Measurements from ENCODE around the gene TRIM54. TPM values are rescaled to one million over a fixed set of nuclear protein-coding genes. Genes with fewer than 3 reads are reported as not detected.

The TRIM54 gene
- total RNA-seq, 1 donor from 2014 or later: not detected

DNA sequence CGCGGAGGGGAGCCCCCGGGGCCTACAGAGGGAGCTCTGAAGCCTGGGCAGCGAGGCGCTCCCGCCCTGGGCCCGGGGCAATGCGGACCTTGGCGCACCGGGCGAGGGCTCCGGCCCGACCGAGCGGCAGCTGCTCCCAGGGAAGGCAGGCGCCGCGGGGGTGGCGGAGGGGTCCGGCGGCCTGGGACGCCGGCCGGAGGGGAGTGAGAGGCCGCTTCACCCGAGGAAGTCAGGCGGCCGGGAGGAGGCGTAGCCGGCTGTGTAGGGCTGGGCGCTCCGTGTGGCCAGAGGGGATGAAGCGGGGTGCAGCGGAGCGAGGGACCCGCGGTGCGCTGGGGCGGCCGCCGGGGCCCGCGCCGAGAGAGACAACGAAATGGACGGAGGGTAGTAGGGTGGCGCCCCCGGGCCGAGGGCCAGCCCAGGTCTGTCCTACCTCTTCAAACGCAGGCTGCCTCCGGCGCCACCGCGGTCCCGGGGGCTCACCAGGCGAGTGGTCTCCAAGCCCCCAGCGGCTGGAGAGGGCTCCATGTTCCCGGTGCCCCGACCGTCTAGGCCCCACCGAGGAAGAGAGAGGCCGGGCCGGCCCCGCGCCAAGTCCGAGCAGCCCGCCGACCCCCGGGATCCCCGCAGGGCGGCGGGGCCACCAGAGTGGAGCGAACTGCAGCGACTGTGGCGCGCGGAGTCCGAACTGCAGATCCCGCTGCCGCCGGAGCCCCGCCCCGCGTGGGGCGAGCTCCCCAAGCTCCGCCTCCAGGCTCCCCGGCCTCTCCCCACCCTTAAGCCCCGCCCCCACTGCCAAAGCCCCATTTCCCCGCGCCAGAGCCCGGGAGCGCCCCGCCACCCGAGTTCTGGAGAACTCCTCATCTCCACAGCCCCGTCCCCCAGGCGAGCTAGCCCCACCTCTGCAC is 19.6 kb upstream of the TRIM54 start, which contains the start of gene SLC30A3:
Gene SLC30A3, minus strand, starts transcription at position 669 of the 908 bp plus-strand sequence. Its CDS starts 141 bp downstream, at position 528.
- TF ChIP-seq, protein P1, sequence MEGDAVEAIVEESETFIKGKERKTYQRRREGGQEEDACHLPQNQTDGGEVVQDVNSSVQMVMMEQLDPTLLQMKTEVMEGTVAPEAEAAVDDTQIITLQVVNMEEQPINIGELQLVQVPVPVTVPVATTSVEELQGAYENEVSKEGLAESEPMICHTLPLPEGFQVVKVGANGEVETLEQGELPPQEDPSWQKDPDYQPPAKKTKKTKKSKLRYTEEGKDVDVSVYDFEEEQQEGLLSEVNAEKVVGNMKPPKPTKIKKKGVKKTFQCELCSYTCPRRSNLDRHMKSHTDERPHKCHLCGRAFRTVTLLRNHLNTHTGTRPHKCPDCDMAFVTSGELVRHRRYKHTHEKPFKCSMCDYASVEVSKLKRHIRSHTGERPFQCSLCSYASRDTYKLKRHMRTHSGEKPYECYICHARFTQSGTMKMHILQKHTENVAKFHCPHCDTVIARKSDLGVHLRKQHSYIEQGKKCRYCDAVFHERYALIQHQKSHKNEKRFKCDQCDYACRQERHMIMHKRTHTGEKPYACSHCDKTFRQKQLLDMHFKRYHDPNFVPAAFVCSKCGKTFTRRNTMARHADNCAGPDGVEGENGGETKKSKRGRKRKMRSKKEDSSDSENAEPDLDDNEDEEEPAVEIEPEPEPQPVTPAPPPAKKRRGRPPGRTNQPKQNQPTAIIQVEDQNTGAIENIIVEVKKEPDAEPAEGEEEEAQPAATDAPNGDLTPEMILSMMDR (IDR thresholded peaks at IDR 0.05; ENCODE audit: unreplicated experiment): no peak
- Mint-ChIP-seq H3K9me3 (ENCODE audit: unreplicated experiment) (no peaks in the 10 kb centered on the region), H3K36me3 (ENCODE audit: low read depth, unreplicated experiment) (peaks cover 8% of the 10 kb centered on the region), H3K27me3 (ENCODE audit: unreplicated experiment) (peaks cover 22% of the 10 kb centered on the region), H3K4me1 (ENCODE audit: unreplicated experiment) (peaks cover 26% of the 10 kb centered on the region), H3K27ac (ENCODE audit: unreplicated experiment) (no peak within 1 kb of the TSS), H3K4me3 (ENCODE audit: unreplicated experiment) (peak within 1 kb of the TSS; percentile 84)
- DNase-seq (ENCODE audit: low spot score): peak; percentile 33

DNA sequence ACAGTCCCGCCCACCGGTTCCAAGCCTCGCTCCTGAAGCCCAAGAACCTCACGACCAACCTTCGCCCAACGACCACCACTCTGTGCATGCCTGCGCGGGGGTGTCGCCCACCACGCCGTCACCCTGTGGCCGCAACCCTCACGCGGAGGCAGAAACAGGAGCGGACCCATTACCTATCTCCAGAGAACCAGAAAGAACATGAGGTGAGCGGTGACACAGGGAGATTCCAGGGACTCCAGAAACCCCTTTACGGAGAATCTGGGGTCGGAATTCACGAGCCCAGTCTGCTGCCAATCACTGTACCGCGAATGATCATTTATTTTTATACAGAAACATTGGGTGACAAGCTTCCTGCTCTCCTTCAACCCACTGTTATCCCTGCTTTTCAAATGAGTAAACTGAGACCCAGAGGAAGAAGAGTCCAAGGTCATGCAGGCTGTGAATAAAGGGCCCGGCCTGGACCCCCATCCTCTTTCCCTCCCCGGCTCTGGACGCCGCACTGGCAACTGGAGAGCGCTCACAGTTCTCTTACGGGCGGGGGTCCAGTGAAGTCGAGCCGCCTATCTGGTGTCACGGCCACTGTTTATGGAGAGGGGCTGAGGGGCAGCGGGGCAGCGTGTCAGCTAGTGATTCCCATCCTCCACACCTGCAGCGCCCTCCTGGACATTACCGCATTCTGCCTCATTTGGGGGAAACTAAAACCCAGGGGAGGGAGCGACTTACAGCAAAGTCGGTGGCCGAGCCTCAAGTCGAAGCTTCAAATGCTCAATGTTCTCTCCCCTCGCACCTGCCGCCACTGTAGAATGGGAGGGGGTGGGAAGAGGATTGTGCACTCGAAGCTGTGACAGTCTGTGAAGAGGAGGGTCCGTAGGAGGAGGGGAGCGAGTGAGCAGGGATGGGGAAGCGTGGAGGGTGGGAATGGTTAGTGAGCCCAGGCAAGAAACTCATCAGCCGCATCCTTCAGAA is 18.7 kb upstream of the TRIM54 start:
- peaks cover 8% of the 10 kb centered on the region for H3K36me3 Mint-ChIP-seq (ENCODE audit: low read depth, unreplicated experiment)
- peaks cover 26% of the 10 kb centered on the region for H3K4me1 Mint-ChIP-seq (ENCODE audit: unreplicated experiment)
- peak overlapping the region; percentile 84 for H3K4me3 Mint-ChIP-seq (ENCODE audit: unreplicated experiment)
- no peaks in the 10 kb centered on the region for H3K9me3 Mint-ChIP-seq (ENCODE audit: unreplicated experiment)
- no peak overlapping the region for H3K27ac Mint-ChIP-seq (ENCODE audit: unreplicated experiment)
- TF ChIP-seq, protein P1 (IDR thresholded peaks at IDR 0.05; ENCODE audit: unreplicated experiment): no peak
- DNase-seq (ENCODE audit: low spot score): no peak
- peaks cover 22% of the 10 kb centered on the region for H3K27me3 Mint-ChIP-seq (ENCODE audit: unreplicated experiment)

DNA sequence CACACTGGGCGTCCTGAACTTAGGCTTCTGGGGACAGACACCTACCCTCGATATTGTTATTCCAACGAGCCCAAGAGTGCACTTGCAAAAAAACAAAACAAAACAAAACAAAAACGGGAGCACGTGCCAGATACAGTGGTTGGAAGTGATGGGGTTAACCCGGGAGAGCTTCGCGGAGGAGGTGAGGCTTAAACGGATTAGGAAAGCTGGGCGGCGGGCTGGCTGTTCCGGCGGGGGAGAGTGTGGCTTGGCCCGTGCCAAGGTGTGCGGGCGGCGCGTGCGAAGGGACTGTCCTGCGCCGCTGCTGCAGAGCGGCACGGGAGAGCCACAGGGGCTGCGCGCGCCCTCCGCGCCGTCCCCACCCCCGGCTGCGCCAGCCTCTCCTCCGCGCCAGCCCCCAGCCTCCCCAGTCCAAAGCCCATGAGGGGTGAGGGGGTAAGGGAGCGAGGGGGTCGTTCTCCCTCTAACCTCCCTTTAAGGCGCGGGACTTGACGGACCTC is 17.9 kb upstream of the TRIM54 start:
- TF ChIP-seq, protein P1 (IDR thresholded peaks at IDR 0.05; ENCODE audit: unreplicated experiment): no peak
- Mint-ChIP-seq H3K36me3 (ENCODE audit: low read depth, unreplicated experiment) (peaks cover 8% of the 10 kb centered on the region), H3K27me3 (ENCODE audit: unreplicated experiment) (peaks cover 22% of the 10 kb centered on the region), H3K27ac (ENCODE audit: unreplicated experiment) (no peak overlapping the region), H3K4me3 (ENCODE audit: unreplicated experiment) (peak overlapping the region; percentile 82), H3K4me1 (ENCODE audit: unreplicated experiment) (peaks cover 26% of the 10 kb centered on the region), H3K9me3 (ENCODE audit: unreplicated experiment) (no peaks in the 10 kb centered on the region)
- no peak for DNase-seq (ENCODE audit: low spot score)

DNA sequence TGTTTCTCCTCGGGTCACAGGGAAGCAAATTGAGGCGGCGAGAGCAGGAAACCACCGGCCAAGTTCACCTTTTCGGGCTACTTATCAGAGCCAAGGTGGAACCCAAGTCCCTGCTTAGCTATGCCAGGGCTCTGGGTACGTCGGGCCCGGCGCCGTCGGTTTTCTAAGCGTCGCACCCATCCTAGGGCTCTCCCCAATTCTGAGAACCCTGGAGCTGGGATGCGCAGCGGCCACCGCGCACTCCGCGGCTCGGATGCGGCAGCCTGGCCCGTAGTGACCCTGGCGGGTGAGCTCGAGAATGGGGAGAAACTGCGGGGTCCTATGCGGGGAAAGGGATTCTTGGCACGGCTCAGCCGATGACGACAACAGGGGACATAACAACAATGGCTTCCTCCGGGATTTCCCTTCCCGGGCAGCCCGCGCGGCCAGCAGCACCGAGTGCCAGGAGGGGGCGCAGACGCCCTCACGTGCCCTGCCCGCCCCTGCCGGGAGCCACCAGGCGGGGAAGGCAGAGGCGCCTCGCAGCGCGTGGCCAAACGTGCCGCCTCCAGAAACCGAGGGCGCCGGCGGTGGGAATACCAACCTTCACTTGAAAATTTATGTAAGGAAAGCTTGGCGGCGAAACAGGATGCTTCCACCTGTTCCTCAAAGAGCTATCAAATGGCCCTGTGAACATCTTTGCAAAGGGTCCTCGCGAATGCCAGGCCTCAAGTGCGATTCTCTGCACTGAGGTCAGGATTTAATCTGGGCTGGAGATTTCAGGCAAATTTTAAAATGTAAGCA is 17.3 kb upstream of the TRIM54 start:
- Mint-ChIP-seq H3K4me3 (ENCODE audit: unreplicated experiment) (peak overlapping the region; percentile 72), H3K27me3 (ENCODE audit: unreplicated experiment) (peaks cover 19% of the 10 kb centered on the region), H3K36me3 (ENCODE audit: low read depth, unreplicated experiment) (peaks cover 8% of the 10 kb centered on the region), H3K4me1 (ENCODE audit: unreplicated experiment) (peaks cover 26% of the 10 kb centered on the region), H3K27ac (ENCODE audit: unreplicated experiment) (no peak overlapping the region), H3K9me3 (ENCODE audit: unreplicated experiment) (no peaks in the 10 kb centered on the region)
- TF ChIP-seq, protein P1 (IDR thresholded peaks at IDR 0.05; ENCODE audit: unreplicated experiment): peak; percentile 47
- peak; percentile 91 for DNase-seq (ENCODE audit: low spot score)
